ENCODE measurements around the gene KLHL2.

GRCh38 chr4:165288226-165288625, 80.9 kb downstream of the KLHL2 start:
- TF ChIP-seq GABPA (IDR thresholded peaks at IDR 0.05; ENCODE audit: low read depth): no peak
- no peak for TF ChIP-seq CTCF (IDR thresholded peaks at IDR 0.05; ENCODE audit: insufficient read depth, low read length)

Measured in HL-60 (cell line).